PFSK-1 (cell line): Measurements from ENCODE around the gene ERC1.

ENCODE experiments used
- FOXP2 ChIP-seq: optimal IDR thresholded peaks from 2 replicates; pipeline ENCODE3; 2011; ENCODE audit warnings: borderline replicate concordance, control low read depth, inconsistent platforms; ENCODE audit not compliant: insufficient read depth; ENCODE audit errors: extremely low read length, extremely low read depth
- POLR2AphosphoS5 ChIP-seq: IDR thresholded peaks from 2 replicates; pipeline ENCODE4 v1.6.1; 2012; ENCODE audit warnings: low read depth, mild to moderate bottlenecking, control low read depth, low read length, moderate library complexity
- SIN3A ChIP-seq: IDR thresholded peaks from 2 replicates; pipeline ENCODE4 v1.6.1; 2012; ENCODE audit warnings: mild to moderate bottlenecking, low read length, moderate library complexity, borderline replicate concordance; ENCODE audit not compliant: insufficient read depth
- TAF1 ChIP-seq: IDR thresholded peaks from 2 replicates; pipeline ENCODE4 v1.6.1; 2012; ENCODE audit warnings: low read length, control low read depth, borderline replicate concordance; ENCODE audit not compliant: insufficient read depth
- TF ChIP-seq, protein P1 (sequence below), 2 experiments: IDR thresholded peaks; 2 replicates each; pipeline versions ENCODE4 v1.6.1 to v1.8.0; 2011 to 2012; ENCODE audit warnings: low read depth in 2 of 2, low read length in 2 of 2, control low read depth in 1 of 2, inconsistent platforms in 1 of 2, mild to moderate bottlenecking in 1 of 2, moderate library complexity in 1 of 2; ENCODE audit not compliant: insufficient read depth in 1 of 2

Gene ERC1

DNA sequence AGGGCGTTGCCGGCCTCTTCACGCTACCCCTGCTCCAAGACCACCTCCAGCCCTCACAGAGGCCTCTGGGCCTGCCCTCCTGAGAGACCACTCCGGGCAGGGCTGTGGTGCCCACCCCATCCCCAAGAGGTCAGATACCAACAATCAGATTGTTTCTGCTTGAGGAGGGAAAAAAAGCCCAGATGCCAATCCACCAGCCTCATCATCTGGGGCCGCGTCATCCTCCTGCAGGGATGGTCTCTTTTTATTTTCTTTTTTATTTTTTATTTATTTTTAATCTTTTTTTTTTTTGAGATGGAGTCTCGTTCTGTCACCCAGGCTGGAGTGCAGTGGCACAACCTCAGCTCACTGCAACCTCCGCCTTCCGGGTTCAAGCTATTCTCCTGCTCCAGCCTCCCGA is 510.0 kb downstream of the ERC1 start:
- TF ChIP-seq, protein P1, sequence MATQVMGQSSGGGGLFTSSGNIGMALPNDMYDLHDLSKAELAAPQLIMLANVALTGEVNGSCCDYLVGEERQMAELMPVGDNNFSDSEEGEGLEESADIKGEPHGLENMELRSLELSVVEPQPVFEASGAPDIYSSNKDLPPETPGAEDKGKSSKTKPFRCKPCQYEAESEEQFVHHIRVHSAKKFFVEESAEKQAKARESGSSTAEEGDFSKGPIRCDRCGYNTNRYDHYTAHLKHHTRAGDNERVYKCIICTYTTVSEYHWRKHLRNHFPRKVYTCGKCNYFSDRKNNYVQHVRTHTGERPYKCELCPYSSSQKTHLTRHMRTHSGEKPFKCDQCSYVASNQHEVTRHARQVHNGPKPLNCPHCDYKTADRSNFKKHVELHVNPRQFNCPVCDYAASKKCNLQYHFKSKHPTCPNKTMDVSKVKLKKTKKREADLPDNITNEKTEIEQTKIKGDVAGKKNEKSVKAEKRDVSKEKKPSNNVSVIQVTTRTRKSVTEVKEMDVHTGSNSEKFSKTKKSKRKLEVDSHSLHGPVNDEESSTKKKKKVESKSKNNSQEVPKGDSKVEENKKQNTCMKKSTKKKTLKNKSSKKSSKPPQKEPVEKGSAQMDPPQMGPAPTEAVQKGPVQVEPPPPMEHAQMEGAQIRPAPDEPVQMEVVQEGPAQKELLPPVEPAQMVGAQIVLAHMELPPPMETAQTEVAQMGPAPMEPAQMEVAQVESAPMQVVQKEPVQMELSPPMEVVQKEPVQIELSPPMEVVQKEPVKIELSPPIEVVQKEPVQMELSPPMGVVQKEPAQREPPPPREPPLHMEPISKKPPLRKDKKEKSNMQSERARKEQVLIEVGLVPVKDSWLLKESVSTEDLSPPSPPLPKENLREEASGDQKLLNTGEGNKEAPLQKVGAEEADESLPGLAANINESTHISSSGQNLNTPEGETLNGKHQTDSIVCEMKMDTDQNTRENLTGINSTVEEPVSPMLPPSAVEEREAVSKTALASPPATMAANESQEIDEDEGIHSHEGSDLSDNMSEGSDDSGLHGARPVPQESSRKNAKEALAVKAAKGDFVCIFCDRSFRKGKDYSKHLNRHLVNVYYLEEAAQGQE (IDR thresholded peaks at IDR 0.05; ENCODE audit: insufficient read depth in 1 of 2, low read depth in 2 of 2, low read length in 2 of 2): no peak
- TF ChIP-seq POLR2AphosphoS5: no peak
- no peak for TF ChIP-seq SIN3A
- no peak for TF ChIP-seq FOXP2

DNA sequence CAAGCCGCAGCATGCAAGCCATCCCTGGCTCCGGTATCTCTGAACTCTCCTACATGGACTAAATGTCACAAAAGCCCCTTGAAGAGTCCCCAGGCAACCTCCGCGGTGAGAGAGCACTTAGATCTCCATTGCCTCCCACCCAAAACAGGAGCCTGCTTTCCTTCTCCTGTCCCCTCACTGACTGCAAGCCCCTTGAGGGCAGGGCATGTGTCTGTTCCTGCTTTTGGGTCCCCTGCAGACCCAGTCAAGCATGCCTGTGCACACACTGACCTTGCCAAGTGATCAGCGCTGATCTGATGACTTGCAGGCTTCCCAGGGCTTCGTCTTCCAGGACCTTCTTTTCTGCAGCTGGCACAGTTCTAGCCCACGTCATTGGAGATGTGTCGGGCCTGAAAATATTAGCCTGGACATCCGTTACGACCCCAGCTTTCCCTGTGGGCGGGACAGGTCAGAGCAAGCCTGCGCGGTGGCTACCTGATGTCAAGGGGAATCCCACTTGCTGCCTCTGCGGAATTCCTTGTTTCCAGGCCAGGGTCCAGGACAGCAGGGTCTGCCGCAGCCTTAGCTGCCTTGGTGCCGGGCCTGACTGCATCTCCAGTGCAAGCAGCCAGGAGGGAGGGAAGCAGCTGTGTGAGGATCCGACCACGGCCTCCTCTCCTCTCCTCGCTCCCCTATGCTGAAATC is 510.8 kb downstream of the ERC1 start:
- TF ChIP-seq, protein P1 (IDR thresholded peaks at IDR 0.05; ENCODE audit: insufficient read depth in 1 of 2, low read depth in 2 of 2, low read length in 2 of 2): no peak
- TF ChIP-seq TAF1 (no peak), SIN3A (no peak), FOXP2 (no peak)

DNA sequence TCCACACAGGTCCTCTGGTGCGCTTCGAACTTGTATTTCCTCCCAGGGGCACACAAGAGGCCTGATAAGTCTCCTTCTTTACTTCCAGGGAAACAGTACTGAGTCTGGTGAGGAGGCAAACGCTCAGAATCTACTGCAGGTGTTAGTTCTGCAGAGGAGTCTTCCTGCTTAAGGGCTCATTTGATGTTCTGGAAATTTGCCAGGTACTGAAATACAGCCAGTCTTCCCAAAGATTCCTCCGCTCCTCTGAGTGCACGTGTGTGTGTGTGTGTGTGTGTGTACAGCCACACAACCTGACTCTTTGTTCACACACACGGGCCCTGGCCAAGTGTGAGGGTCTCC is 511.3 kb downstream of the ERC1 start:
- TF ChIP-seq FOXP2: no peak
- TF ChIP-seq, protein P1 (IDR thresholded peaks at IDR 0.05; ENCODE audit: insufficient read depth in 1 of 2, low read depth in 2 of 2, low read length in 2 of 2): no peak
- TF ChIP-seq POLR2AphosphoS5: no peak
- TF ChIP-seq SIN3A: no peak
- no peak for TF ChIP-seq TAF1

DNA sequence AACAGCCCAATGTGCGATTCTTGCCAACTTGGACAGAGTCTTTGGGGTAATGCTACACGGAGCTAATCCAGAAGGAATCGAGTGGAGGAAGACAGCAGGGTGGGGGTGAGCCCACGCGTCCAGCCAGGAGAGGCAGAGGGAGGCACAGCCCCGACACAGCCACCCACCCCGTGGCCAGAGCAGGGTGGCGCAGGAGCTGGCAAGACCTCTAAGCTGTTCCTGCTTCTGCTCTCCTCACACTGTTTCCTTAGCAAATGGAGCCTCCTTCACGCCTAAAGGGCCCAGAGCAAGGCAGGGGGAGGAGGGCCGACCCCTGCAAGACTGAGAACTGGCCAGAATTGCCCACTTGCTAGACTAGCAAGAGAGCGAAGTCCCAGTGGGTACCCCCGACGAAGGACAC is 511.8 kb downstream of the ERC1 start:
- TF ChIP-seq TAF1 (no peak), FOXP2 (no peak), SIN3A (no peak)
- TF ChIP-seq, protein P1 (IDR thresholded peaks at IDR 0.05; ENCODE audit: insufficient read depth in 1 of 2, low read depth in 2 of 2, low read length in 2 of 2): no peak

DNA sequence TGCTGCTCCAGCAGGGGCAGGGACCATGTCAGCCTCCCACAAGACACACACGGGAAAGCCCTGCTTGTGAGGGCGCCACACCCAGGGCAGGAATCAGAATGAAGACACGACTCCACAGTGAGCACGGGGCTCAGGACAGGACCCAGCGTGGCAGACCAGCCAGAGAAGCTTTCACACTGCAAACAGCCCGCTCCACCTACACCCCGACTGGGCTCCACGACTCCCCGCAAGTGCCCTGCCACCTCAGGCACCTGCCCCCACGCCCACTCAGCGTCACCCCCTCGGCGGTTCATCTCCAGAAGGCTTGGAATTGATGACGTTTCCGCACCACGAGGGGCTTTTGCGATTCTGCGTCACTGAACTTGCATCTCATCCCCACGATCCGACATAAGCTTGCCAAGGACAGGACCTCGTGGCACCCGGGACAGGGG is 512.3 kb downstream of the ERC1 start:
- TF ChIP-seq FOXP2: no peak
- TF ChIP-seq POLR2AphosphoS5: no peak
- no peak for TF ChIP-seq TAF1
- TF ChIP-seq, protein P1 (IDR thresholded peaks at IDR 0.05; ENCODE audit: insufficient read depth in 1 of 2, low read depth in 2 of 2, low read length in 2 of 2): no peak
- no peak for TF ChIP-seq SIN3A
